ENCODE results near the gene SNX1.
"Not testable (repeated sequence)": the region's sequence is repeated elsewhere in the genome, so short reads cannot be mapped to it uniquely, and the experiment has no call there.

Gene SNX1

GRCh38 chr15:64110950-64111678 lies 15.3 kb downstream of the SNX1 start:
- no peak for DNase-seq (ENCODE audit: low spot score)
- no peak for TF ChIP-seq CTCF (IDR thresholded peaks at IDR 0.05)
- Histone ChIP-seq H3K4me3 (no peak overlapping the region), H3K27ac (no peak overlapping the region)

- H3K27ac ChIP-seq, result no peak overlapping the region
These were observed 15.9 kb downstream of the SNX1 start for GRCh38 chr15:64111679-64112050.

DNA sequence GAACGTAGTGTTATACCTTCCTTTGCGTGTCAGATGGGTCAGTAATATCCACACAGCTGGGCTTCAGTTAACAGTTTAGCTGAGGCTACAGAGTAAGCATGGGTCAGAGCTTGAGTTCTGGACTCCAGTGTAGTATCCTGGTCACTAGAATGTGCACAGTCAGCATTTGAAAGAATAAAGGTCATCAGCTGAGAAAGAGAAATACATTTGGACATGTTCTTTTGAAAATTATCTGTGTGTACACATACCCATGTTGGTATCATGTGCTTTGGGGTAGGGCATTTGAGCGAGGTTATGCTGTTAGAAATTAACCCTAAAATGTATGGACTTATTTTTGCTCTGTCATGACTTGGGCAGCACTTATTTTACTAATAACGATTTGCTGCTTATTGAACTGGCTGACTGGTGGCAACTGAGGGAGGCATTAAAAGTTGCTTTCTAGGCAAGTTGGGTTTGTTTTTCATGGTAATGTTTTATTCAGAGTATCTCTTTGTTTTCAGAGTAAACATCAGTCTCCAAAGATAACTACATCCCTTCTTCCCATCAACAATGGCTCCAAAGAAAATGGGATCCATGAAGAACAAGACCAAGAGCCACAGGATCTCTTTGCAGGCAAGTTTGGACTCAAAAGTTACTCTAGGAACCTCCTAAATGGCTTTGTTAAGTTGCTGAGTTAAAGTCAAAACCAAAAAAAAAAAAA lies 16.4 kb downstream of the SNX1 start:
- DNase-seq (ENCODE audit: low spot score), result no peak

More at GRCh38 chr15:64111679-64112050, 15.9 kb downstream of the SNX1 start:
- no peak overlapping the region for H3K4me3 ChIP-seq
- DNase-seq (ENCODE audit: low spot score), result no peak
- TF ChIP-seq CTCF (IDR thresholded peaks at IDR 0.05), result no peak

DNA sequence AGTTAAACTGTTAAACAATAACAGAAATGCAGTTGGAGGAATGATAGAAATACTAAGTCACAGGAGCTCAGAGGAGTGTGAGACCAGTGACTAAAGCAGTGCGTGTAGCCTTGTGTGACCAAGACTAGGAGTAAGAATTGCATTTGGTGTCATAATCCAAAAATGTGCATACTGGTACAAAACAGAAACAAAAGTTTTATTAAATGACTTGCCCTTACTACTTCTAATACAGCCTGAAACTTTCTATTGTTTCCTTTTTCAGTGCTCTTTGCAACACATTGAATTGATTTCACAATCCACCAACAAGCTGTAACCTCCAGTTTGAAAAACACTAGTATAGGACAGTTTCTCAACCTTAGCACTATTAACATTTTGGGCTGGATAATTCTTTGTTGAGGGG lies 17.1 kb downstream of the SNX1 start:
- no peak for TF ChIP-seq CTCF (IDR thresholded peaks at IDR 0.05)
- no peak for DNase-seq (ENCODE audit: low spot score)
- Histone ChIP-seq H3K27ac (no peak overlapping the region), H3K4me3 (no peak overlapping the region)

More for the DNA sequence above, 16.4 kb downstream of the SNX1 start:
- TF ChIP-seq CTCF (IDR thresholded peaks at IDR 0.05), result no peak
- no peak overlapping the region for H3K4me3 ChIP-seq
- H3K27ac ChIP-seq, result no peak overlapping the region

GRCh38 chr15:64117759-64118487 lies 22.1 kb downstream of the SNX1 start:
- no peak overlapping the region for H3K27ac ChIP-seq
- no peak for TF ChIP-seq CTCF (IDR thresholded peaks at IDR 0.05)
- DNase-seq (ENCODE audit: low spot score), result no peak
- no peak overlapping the region for H3K4me3 ChIP-seq

DNA sequence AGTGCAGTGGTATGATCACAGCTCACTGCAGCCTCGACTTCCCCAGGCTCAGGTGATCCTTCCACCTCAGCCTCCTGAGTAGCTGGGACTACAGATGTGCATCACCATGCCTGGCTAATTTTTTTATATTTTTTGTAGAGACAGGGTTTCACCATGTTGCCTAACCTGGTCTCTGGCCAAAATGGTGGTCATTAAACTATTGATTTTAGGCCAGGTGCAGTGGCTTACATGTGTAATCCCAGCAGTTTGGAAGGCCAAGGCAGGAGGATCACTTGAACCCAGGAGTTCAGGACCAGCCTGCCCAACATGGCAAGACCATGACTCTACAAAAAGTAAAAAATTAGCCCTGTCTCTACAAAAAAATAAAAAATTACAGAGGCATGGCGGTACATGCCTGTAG lies 24.5 kb downstream of the SNX1 start:
- DNase-seq (ENCODE audit: low spot score); H3K4me3 ChIP-seq; H3K27ac ChIP-seq: not testable (repeated sequence)

- TF ChIP-seq CTCF (IDR thresholded peaks at IDR 0.05), result no peak
- H3K27ac ChIP-seq, result no peak overlapping the region
- DNase-seq (ENCODE audit: low spot score), result no peak
- H3K4me3 ChIP-seq, result no peak overlapping the region
These were observed 25.8 kb downstream of the SNX1 start for GRCh38 chr15:64121614-64122013.

Measured in coronary artery (tissue), 2 donors.